Panc1 (cell line): Measurements from ENCODE around the gene SDF2L1. TPM values are rescaled to one million over a fixed set of nuclear protein-coding genes. Genes with fewer than 3 reads are reported as not detected.
"Not testable (repeated sequence)": the region's sequence is repeated elsewhere in the genome, so short reads cannot be mapped to it uniquely, and the experiment has no call there.

Experiments
- ATAC-seq: fragments of 200-7000 bp; cut with Tn5 transposase; 2 replicates; pipeline ENCODE4 v1.9.1; 2020; ENCODE audit warnings: mild to moderate bottlenecking, moderate library complexity
- BruUV-seq: library from RNA; stranded (reverse); fragments of 400-500 nt; replicated peaks from 2 replicates; lab custom pipeline; 2021; lab: Mats Ljungman, UMichigan
- CTCF ChIA-PET: fragments of 300-600 bp; sonication (Branson Sonifier 250); formaldehyde crosslinking; loops from one replicate; lab custom pipeline; 2022; ENCODE audit warnings: antibody characterized with exemption; lab: Charles Lee
- POLR2A ChIA-PET: fragments of 300-600 bp; sonication (Branson Sonifier 250); formaldehyde crosslinking; loops from one replicate; lab custom pipeline; 2022; ENCODE audit warnings: antibody characterized with exemption; lab: Charles Lee
- DNase-seq: peaks from one replicate; pipeline ENCODE4 v3.0.0-alpha.2; 2010; ENCODE audit warnings: low read depth, low spot score
- H3K27ac ChIP-seq: 2 replicates; pipeline ENCODE4 v1.5.1; 2011; ENCODE audit warnings: mild to moderate bottlenecking, low read length, inconsistent platforms
- H3K27me3 ChIP-seq: fragments of 200-500 bp; sonication (Bioruptor generic); 2 replicates; pipeline ENCODE4 v1.6.0; 2014; ENCODE audit warnings: low read length, inconsistent platforms; ENCODE audit not compliant: control insufficient read depth, insufficient read depth
- H3K36me3 ChIP-seq: fragments of 200-500 bp; sonication (Bioruptor generic); 2 replicates; pipeline ENCODE4 v1.5.1; 2014; ENCODE audit warnings: inconsistent platforms, mild to moderate bottlenecking, low read length, moderate library complexity; ENCODE audit not compliant: control insufficient read depth, insufficient read depth
- H3K4me1 ChIP-seq: 2 replicates; pipeline ENCODE4 v1.5.1; 2011; ENCODE audit warnings: inconsistent platforms, mild to moderate bottlenecking, low read length, moderate library complexity; ENCODE audit not compliant: control insufficient read depth, insufficient read depth
- H3K4me3 ChIP-seq, 2 experiments: 2 replicates each; pipeline ENCODE4 v1.5.1; 2011 to 2012; ENCODE audit warnings: low read depth in 2 of 2, low read length in 2 of 2, mild to moderate bottlenecking in 2 of 2, inconsistent platforms in 1 of 2, moderate library complexity in 1 of 2
- H3K9me3 ChIP-seq: fragments of 200-500 bp; sonication (Bioruptor generic); 2 replicates; pipeline ENCODE4 v1.5.1; 2014; ENCODE audit warnings: low read depth, mild to moderate bottlenecking, inconsistent platforms, low read length, moderate library complexity; ENCODE audit not compliant: control insufficient read depth, insufficient read depth
- POLR2AphosphoS5 ChIP-seq: IDR thresholded peaks from 2 replicates; pipeline ENCODE4 v1.6.1; 2012; ENCODE audit warnings: mild to moderate bottlenecking, low read depth, low read length, moderate library complexity
- SIN3A ChIP-seq: IDR thresholded peaks from 2 replicates; pipeline ENCODE4 v1.6.1; 2012; ENCODE audit warnings: low read depth, mild to moderate bottlenecking, low read length, moderate library complexity, borderline replicate concordance; ENCODE audit not compliant: insufficient read depth
- TCF7L2 ChIP-seq: IDR thresholded peaks from 2 replicates; pipeline ENCODE4 v1.6.1; 2011; ENCODE audit warnings: mild to moderate bottlenecking, low read depth, low read length, inconsistent platforms
- in situ Hi-C: cut with HindIII; loops from 2 replicates; pipeline ENCODE4 v1.10.0; 2016; ENCODE audit warnings: low sequenced_read_pairs, low pct_unique_long_range_greater_than_20kb
- intact Hi-C: fragments of 100-400 bp; cut with micrococcal nuclease; formaldehyde crosslinking; loops from one replicate; pipeline ENCODE4 v1.10.0; 2022; ENCODE audit not compliant: unreplicated experiment
- total RNA-seq: library from RNA; stranded (reverse); gene quantifications from one replicate; pipeline ENCODE4 v1.2.1, GENCODE V29; 2021; ENCODE audit not compliant: unreplicated experiment
- TF ChIP-seq, protein P1 (sequence below): fragments of 450-650 bp; IDR thresholded peaks from 2 replicates; pipeline ENCODE4 v1.5.1; 2017; ENCODE audit warnings: mild to moderate bottlenecking
- TF ChIP-seq, protein P2 (sequence below), 2 experiments: IDR thresholded peaks; 2 replicates each; pipeline ENCODE4 v1.6.1; 2011 to 2012; ENCODE audit warnings: low read depth in 2 of 2, control low read depth in 1 of 2, low read length in 1 of 2, mild to moderate bottlenecking in 1 of 2, moderate library complexity in 1 of 2; ENCODE audit not compliant: insufficient read depth in 1 of 2

SDF2L1 gene
- total RNA-seq, 1 experiment from 2014 or later, result 66.0 TPM

DNA sequence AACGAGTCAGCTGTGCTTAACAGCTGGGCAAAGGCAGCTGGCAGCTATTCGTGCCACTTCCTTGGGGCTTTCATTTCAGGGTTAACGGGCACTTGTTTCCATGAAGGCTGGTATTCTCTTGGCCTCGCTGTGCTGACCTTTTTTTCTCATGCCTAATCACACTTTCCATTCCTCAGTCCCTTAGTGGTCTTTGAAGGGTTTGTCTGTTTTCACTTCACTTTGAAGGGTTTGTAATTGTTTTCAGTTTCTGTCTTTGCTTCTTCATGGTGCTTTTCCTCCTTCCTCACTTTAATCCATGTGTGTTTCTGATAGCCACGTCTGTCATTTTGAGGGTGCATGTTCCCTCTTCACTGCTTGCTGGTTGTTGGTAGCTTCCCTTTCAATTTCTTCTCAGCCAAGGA is 48.3 kb downstream of the SDF2L1 start:
- in situ Hi-C loops (no loop called here), intact Hi-C loops (no loop called here)
- H3K27ac ChIP-seq, result no peak overlapping the region
- H3K4me1 ChIP-seq, result no peaks in the 10 kb centered on the region
- DNase-seq (no peak), ATAC-seq (no peak)
- H3K4me3 ChIP-seq, result no peak overlapping the region
- no peaks in the 10 kb centered on the region for H3K36me3 ChIP-seq
- no peaks in the 10 kb centered on the region for H3K9me3 ChIP-seq
- ChIA-PET CTCF (no interaction called here), POLR2A (no interaction called here)
- no TSS peak for BruUV-seq
- H3K27me3 ChIP-seq, result no peaks in the 10 kb centered on the region
- TF ChIP-seq, protein P1, sequence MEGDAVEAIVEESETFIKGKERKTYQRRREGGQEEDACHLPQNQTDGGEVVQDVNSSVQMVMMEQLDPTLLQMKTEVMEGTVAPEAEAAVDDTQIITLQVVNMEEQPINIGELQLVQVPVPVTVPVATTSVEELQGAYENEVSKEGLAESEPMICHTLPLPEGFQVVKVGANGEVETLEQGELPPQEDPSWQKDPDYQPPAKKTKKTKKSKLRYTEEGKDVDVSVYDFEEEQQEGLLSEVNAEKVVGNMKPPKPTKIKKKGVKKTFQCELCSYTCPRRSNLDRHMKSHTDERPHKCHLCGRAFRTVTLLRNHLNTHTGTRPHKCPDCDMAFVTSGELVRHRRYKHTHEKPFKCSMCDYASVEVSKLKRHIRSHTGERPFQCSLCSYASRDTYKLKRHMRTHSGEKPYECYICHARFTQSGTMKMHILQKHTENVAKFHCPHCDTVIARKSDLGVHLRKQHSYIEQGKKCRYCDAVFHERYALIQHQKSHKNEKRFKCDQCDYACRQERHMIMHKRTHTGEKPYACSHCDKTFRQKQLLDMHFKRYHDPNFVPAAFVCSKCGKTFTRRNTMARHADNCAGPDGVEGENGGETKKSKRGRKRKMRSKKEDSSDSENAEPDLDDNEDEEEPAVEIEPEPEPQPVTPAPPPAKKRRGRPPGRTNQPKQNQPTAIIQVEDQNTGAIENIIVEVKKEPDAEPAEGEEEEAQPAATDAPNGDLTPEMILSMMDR, result no peak
- TF ChIP-seq, protein P2, sequence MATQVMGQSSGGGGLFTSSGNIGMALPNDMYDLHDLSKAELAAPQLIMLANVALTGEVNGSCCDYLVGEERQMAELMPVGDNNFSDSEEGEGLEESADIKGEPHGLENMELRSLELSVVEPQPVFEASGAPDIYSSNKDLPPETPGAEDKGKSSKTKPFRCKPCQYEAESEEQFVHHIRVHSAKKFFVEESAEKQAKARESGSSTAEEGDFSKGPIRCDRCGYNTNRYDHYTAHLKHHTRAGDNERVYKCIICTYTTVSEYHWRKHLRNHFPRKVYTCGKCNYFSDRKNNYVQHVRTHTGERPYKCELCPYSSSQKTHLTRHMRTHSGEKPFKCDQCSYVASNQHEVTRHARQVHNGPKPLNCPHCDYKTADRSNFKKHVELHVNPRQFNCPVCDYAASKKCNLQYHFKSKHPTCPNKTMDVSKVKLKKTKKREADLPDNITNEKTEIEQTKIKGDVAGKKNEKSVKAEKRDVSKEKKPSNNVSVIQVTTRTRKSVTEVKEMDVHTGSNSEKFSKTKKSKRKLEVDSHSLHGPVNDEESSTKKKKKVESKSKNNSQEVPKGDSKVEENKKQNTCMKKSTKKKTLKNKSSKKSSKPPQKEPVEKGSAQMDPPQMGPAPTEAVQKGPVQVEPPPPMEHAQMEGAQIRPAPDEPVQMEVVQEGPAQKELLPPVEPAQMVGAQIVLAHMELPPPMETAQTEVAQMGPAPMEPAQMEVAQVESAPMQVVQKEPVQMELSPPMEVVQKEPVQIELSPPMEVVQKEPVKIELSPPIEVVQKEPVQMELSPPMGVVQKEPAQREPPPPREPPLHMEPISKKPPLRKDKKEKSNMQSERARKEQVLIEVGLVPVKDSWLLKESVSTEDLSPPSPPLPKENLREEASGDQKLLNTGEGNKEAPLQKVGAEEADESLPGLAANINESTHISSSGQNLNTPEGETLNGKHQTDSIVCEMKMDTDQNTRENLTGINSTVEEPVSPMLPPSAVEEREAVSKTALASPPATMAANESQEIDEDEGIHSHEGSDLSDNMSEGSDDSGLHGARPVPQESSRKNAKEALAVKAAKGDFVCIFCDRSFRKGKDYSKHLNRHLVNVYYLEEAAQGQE (IDR thresholded peaks at IDR 0.05; ENCODE audit: insufficient read depth in 1 of 2, low read depth in 2 of 2, low read length in 1 of 2), result no peak
- TF ChIP-seq TCF7L2, result no peak
- TF ChIP-seq POLR2AphosphoS5, result no peak

DNA sequence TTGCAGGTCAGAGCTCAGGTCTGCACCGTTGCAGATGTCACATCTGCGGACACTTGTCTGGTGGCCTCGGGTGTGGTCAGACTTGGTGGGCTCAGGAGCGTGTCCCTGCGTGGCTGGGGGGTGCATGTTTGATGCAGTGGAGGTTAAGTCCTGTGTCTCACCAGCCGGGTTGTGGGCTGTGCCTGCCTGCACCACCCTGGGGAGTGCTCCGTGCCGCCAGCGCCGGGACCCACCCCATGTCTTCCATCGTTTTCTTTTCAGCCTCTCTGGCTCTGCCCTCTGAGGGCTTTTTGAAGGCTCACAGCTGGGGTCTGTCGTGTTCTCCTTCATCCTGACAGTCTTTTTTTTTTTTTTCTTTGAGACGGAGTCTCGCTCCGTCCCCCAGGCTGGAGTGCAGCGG is 49.7 kb downstream of the SDF2L1 start:
- H3K4me3 ChIP-seq, result no peak overlapping the region
- ATAC-seq (no peak), DNase-seq (no peak)
- intact Hi-C loops, result no loop called here
- ChIA-PET POLR2A (no interaction called here), CTCF (no interaction called here)
- no TSS peak for BruUV-seq
- TF ChIP-seq POLR2AphosphoS5 (no peak), TCF7L2 (no peak), SIN3A (no peak)
- TF ChIP-seq, protein P1, result no peak
- TF ChIP-seq, protein P2 (IDR thresholded peaks at IDR 0.05; ENCODE audit: insufficient read depth in 1 of 2, low read depth in 2 of 2, low read length in 1 of 2), result no peak
- H3K36me3 ChIP-seq, result no peaks in the 10 kb centered on the region
- no peaks in the 10 kb centered on the region for H3K27me3 ChIP-seq
- no peaks in the 10 kb centered on the region for H3K4me1 ChIP-seq
- H3K27ac ChIP-seq, result no peak overlapping the region
- in situ Hi-C loops, result no loop called here
- H3K9me3 ChIP-seq, result no peaks in the 10 kb centered on the region

GRCh38 chr22:21692856-21693255 is 50.8 kb downstream of the SDF2L1 start:
- H3K9me3 ChIP-seq, DNase-seq, ATAC-seq, BruUV-seq, H3K27me3 ChIP-seq, CTCF ChIA-PET, H3K36me3 ChIP-seq, in situ Hi-C loops, H3K27ac ChIP-seq, intact Hi-C loops, POLR2A ChIA-PET, H3K4me1 ChIP-seq, H3K4me3 ChIP-seq: not testable (repeated sequence)
